ENCODE measurements around the gene PHACTR3.

PHACTR3 gene

GRCh38 chr20:59813126-59813947 lies 209.0 kb downstream of the PHACTR3 start:
- Histone ChIP-seq H3K4me3 (ENCODE audit: low read length) (no peak overlapping the region), H3K4me1 (ENCODE audit: control insufficient read depth, insufficient read depth, low read length) (no peaks in the 10 kb centered on the region), H3K27me3 (ENCODE audit: control insufficient read depth, insufficient read depth, low read length) (no peaks in the 10 kb centered on the region), H3K36me3 (ENCODE audit: control insufficient read depth, insufficient read depth, low read length) (no peaks in the 10 kb centered on the region), H3K9ac (ENCODE audit: low read length) (no peak overlapping the region), H3K9me3 (ENCODE audit: control insufficient read depth, low read length) (no peaks in the 10 kb centered on the region)

DNA sequence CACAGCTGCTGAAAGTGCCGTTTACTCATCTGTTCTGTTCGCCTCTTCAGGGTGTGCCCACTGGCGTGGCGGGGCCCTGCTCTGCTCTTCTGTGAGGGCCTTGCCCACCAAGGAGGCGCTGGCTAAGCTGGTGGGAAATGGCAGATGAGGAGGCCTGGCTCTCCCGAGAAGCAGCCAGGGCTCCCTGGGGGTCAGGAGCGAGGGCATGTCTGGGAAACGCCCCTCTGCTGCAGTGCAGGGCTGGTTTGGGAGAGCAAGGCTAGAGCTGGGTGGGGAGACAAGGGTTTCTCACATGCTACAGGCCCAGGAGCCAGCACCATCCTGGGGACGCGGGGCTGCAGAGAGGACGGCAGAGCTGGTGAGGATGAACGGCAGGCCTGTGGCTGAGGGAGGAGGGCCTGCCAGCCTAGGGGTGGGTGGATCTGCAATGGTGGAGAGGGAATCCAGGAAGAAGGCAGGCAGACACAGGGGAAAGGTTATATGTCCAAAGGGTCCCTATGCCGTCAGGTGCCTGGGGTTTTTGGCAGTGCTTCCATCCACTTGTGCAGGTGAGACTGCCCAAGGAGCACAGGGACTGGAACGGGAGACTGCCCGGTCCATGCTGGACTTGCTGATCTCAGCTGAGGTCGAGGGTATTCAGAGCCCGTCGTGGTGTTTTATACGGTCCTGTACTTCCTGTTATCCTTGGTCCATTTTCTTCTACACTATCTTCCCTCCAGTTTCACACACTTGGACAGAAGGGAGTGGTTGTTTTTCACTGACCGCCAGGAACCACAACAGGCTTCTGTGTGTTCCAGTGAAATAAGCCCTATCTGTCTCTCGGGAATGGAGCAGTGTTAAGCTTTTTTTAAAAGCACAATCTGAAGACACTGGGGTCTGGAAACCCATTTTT lies 209.9 kb downstream of the PHACTR3 start:
- Histone ChIP-seq H3K4me1 (ENCODE audit: control insufficient read depth, insufficient read depth, low read length) (no peaks in the 10 kb centered on the region), H3K9me3 (ENCODE audit: control insufficient read depth, low read length) (no peaks in the 10 kb centered on the region), H3K9ac (ENCODE audit: low read length) (no peak overlapping the region), H3K4me3 (ENCODE audit: low read length) (no peak overlapping the region), H3K27me3 (ENCODE audit: control insufficient read depth, insufficient read depth, low read length) (no peaks in the 10 kb centered on the region), H3K36me3 (ENCODE audit: control insufficient read depth, insufficient read depth, low read length) (no peaks in the 10 kb centered on the region)

GRCh38 chr20:59814840-59815340 lies 210.6 kb downstream of the PHACTR3 start:
- Histone ChIP-seq H3K9ac (ENCODE audit: low read length) (no peak overlapping the region), H3K36me3 (ENCODE audit: control insufficient read depth, insufficient read depth, low read length) (no peaks in the 10 kb centered on the region), H3K27me3 (ENCODE audit: control insufficient read depth, insufficient read depth, low read length) (no peaks in the 10 kb centered on the region), H3K4me1 (ENCODE audit: control insufficient read depth, insufficient read depth, low read length) (no peaks in the 10 kb centered on the region), H3K4me3 (ENCODE audit: low read length) (no peak overlapping the region), H3K9me3 (ENCODE audit: control insufficient read depth, low read length) (no peaks in the 10 kb centered on the region)

DNA sequence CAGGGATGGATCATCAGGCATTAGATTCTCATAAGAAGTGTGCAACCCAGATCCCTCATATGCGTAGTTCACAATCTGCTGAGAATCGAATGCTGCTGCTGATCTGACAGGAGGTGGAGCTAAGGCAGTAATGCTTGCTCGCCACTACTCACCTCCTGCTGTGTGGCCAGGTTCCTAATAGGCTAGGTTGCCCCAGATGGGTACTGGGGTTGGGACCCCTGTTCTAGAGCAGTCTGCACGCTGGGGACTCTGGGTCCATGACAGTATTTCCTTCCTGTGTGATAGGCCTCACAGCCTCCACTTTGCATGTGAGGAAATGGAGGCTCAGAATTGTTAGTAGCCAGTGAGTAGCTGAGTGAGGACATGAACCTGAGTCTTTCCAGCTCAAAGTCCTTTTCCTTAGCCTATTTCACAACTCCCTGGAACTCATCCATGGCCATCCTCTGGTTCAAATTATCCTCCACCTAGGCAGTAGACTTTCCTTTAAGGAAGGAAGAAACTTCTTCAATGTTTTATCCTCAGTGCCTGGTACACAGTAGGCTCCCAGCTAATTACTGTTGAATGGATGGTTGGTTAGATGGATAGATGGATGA lies 211.9 kb downstream of the PHACTR3 start:
- Histone ChIP-seq H3K4me3 (ENCODE audit: low read length) (no peak overlapping the region), H3K9me3 (ENCODE audit: control insufficient read depth, low read length) (no peaks in the 10 kb centered on the region), H3K4me1 (ENCODE audit: control insufficient read depth, insufficient read depth, low read length) (no peaks in the 10 kb centered on the region), H3K36me3 (ENCODE audit: control insufficient read depth, insufficient read depth, low read length) (no peaks in the 10 kb centered on the region), H3K9ac (ENCODE audit: low read length) (no peak overlapping the region), H3K27me3 (ENCODE audit: control insufficient read depth, insufficient read depth, low read length) (no peaks in the 10 kb centered on the region)

DNA sequence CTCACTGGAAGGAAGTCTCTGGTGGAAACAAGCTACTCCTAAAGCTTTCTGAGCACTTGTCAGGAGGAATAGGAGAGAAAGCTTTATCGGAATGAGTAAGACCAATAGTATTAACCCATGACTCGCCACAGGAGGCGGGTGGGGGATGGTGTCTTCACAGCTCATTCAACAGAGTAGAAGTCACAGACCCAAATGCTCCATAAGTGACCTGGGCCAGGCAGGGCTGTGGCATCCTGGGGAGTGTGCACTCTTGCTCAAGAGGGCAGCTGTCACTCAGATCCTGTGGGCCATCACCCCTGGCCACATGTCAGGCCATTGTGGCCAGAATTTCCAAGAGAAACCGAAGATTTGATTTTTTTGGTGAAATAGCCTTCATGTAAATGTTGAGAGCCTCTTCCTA lies 213.1 kb downstream of the PHACTR3 start:
- no peaks in the 10 kb centered on the region for H3K36me3 ChIP-seq (ENCODE audit: control insufficient read depth, insufficient read depth, low read length)
- no peak overlapping the region for H3K9ac ChIP-seq (ENCODE audit: low read length)
- no peaks in the 10 kb centered on the region for H3K4me1 ChIP-seq (ENCODE audit: control insufficient read depth, insufficient read depth, low read length)
- H3K27me3 ChIP-seq (ENCODE audit: control insufficient read depth, insufficient read depth, low read length): no peaks in the 10 kb centered on the region
- no peak overlapping the region for H3K4me3 ChIP-seq (ENCODE audit: low read length)
- no peaks in the 10 kb centered on the region for H3K9me3 ChIP-seq (ENCODE audit: control insufficient read depth, low read length)

DNA sequence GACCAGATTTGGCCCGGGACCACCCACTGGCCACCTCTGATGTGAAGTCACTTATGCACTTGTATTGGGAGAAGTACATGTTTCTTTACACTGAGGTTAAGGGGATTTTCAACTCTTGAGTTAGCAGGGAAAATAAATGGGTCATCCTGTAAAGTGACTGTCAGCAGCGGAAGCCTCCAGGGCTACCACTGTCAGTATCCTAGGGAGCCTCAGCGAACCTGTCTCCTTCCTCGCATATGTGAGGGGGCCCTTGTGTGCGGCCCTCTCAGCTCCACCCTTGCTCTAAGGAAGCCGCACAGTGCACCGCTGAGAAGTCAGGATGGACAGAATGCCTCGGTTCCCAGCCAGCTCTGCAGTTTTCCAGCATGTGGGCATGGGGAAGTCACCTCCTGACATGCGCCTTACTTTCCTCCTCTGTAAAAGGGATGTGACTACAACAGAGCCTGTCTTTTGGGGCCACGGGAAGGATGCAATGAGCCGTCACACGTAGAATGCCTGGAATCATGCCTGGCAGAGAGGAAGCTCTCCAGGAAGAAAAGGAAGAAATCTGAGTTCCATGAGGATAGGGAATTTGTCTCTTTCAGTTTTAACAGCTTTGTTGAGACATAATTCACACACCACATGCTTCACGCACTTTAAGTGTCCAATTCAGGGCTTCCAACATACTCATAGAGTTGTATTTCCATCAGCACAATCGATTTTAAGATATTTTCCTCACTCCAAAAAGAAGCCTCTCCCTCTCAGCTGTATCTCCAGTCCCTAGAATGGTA lies 213.7 kb downstream of the PHACTR3 start:
- Histone ChIP-seq H3K27me3 (ENCODE audit: control insufficient read depth, insufficient read depth, low read length) (no peaks in the 10 kb centered on the region), H3K4me3 (ENCODE audit: low read length) (no peak overlapping the region), H3K36me3 (ENCODE audit: control insufficient read depth, insufficient read depth, low read length) (no peaks in the 10 kb centered on the region), H3K9me3 (ENCODE audit: control insufficient read depth, low read length) (no peaks in the 10 kb centered on the region), H3K4me1 (ENCODE audit: control insufficient read depth, insufficient read depth, low read length) (no peaks in the 10 kb centered on the region), H3K9ac (ENCODE audit: low read length) (no peak overlapping the region)

GRCh38 chr20:59818911-59819310 lies 214.6 kb downstream of the PHACTR3 start:
- H3K4me1 ChIP-seq (ENCODE audit: control insufficient read depth, insufficient read depth, low read length): no peaks in the 10 kb centered on the region
- no peak overlapping the region for H3K9ac ChIP-seq (ENCODE audit: low read length)
- no peaks in the 10 kb centered on the region for H3K27me3 ChIP-seq (ENCODE audit: control insufficient read depth, insufficient read depth, low read length)
- no peaks in the 10 kb centered on the region for H3K9me3 ChIP-seq (ENCODE audit: control insufficient read depth, low read length)
- H3K4me3 ChIP-seq (ENCODE audit: low read length): no peak overlapping the region
- no peaks in the 10 kb centered on the region for H3K36me3 ChIP-seq (ENCODE audit: control insufficient read depth, insufficient read depth, low read length)

- Histone ChIP-seq H3K9me3 (ENCODE audit: control insufficient read depth, low read length) (no peaks in the 10 kb centered on the region), H3K4me1 (ENCODE audit: control insufficient read depth, insufficient read depth, low read length) (no peaks in the 10 kb centered on the region), H3K27me3 (ENCODE audit: control insufficient read depth, insufficient read depth, low read length) (no peaks in the 10 kb centered on the region), H3K36me3 (ENCODE audit: control insufficient read depth, insufficient read depth, low read length) (no peaks in the 10 kb centered on the region), H3K9ac (ENCODE audit: low read length) (no peak overlapping the region), H3K4me3 (ENCODE audit: low read length) (no peak overlapping the region)
These were observed 215.3 kb downstream of the PHACTR3 start for GRCh38 chr20:59819496-59820203.

DNA sequence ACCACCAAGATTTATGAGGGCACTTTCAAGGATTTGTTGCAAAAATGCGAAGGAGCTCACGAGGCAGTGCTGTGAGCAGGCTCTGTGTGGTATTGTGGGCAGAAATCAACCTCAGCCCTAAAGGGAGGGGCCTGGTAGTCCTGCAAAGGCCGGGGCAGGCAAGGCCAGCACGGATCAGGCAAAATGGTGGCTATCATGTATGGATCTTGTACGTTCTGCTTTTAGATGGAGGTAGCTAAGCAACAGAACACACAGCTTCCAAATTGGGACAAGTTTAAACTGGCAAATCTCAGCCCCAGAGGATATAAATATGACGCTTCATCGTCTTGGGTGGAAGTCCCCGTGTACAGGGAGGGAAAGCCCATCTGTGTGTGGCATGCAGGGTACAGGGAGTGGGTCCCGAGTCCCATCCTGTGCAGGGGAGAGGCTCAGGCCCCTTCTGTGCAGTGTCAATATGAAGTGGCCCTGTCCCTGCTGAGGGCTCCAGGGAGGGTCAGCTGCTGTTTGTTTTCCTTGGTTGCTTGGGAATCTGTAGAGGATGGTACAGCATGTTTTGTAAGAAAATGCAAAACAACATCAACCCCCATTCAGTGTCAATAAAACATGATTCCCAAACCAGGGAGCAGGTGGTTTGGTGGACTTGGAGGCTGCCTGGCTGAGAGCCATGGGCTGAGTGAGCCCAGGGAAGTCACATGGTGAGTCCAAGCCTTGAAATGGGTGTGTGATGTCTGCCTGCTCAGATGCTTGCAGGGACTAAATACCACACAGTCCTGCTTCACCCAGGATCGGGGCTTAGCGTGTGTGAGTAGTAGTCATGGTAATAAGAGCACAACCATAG lies 216.1 kb downstream of the PHACTR3 start:
- Histone ChIP-seq H3K9ac (ENCODE audit: low read length) (no peak overlapping the region), H3K27me3 (ENCODE audit: control insufficient read depth, insufficient read depth, low read length) (no peaks in the 10 kb centered on the region), H3K4me1 (ENCODE audit: control insufficient read depth, insufficient read depth, low read length) (no peaks in the 10 kb centered on the region), H3K4me3 (ENCODE audit: low read length) (no peak overlapping the region), H3K9me3 (ENCODE audit: control insufficient read depth, low read length) (no peaks in the 10 kb centered on the region), H3K36me3 (ENCODE audit: control insufficient read depth, insufficient read depth, low read length) (no peaks in the 10 kb centered on the region)

- no peak overlapping the region for H3K9ac ChIP-seq (ENCODE audit: low read length)
- H3K36me3 ChIP-seq (ENCODE audit: control insufficient read depth, insufficient read depth, low read length): no peaks in the 10 kb centered on the region
- no peak overlapping the region for H3K4me3 ChIP-seq (ENCODE audit: low read length)
- no peaks in the 10 kb centered on the region for H3K9me3 ChIP-seq (ENCODE audit: control insufficient read depth, low read length)
- no peaks in the 10 kb centered on the region for H3K4me1 ChIP-seq (ENCODE audit: control insufficient read depth, insufficient read depth, low read length)
- no peaks in the 10 kb centered on the region for H3K27me3 ChIP-seq (ENCODE audit: control insufficient read depth, insufficient read depth, low read length)
These were observed 216.9 kb downstream of the PHACTR3 start for GRCh38 chr20:59821201-59821600.

Measured in mucosa of stomach (tissue), 1 donor.